ENCODE measurements around the gene LZTFL1. TPM values are rescaled to one million over a fixed set of nuclear protein-coding genes. Genes with fewer than 3 reads are reported as not detected.

LZTFL1 gene
- total RNA-seq, 1 donor from 2014 or later: 6.7 TPM

- Histone ChIP-seq H3K4me3 (no peak overlapping the region), H3K27me3 (no peaks in the 10 kb centered on the region), H3K27ac (no peak overlapping the region), H3K4me1 (no peaks in the 10 kb centered on the region), H3K9me3 (no peaks in the 10 kb centered on the region), H3K36me3 (no peaks in the 10 kb centered on the region)
- DNase-seq (ENCODE audit: low spot score in 2 of 2): no peak
- no peak for TF ChIP-seq CTCF (IDR thresholded peaks at IDR 0.05)
- intact Hi-C loops (cut with DNase I): no loop called here
Measured at GRCh38 chr3:45874677-45875346, 32.9 kb upstream of the LZTFL1 start.

- TF ChIP-seq CTCF (IDR thresholded peaks at IDR 0.05): no peak
- H3K4me3 ChIP-seq: no peak overlapping the region
- DNase-seq (ENCODE audit: low spot score in 2 of 2): no peak
- H3K4me1 ChIP-seq: no peaks in the 10 kb centered on the region
- H3K27me3 ChIP-seq: no peaks in the 10 kb centered on the region
- intact Hi-C loops (cut with DNase I): no loop called here
- H3K36me3 ChIP-seq: no peaks in the 10 kb centered on the region
- no peaks in the 10 kb centered on the region for H3K9me3 ChIP-seq
- no peak overlapping the region for H3K27ac ChIP-seq
Measured at GRCh38 chr3:45873638-45874037, 31.7 kb upstream of the LZTFL1 start.

GRCh38 chr3:45873036-45873435 lies 31.1 kb upstream of the LZTFL1 start:
- H3K4me3 ChIP-seq: no peak overlapping the region
- H3K27ac ChIP-seq: no peak overlapping the region
- no peaks in the 10 kb centered on the region for H3K27me3 ChIP-seq
- H3K4me1 ChIP-seq: no peaks in the 10 kb centered on the region
- no peaks in the 10 kb centered on the region for H3K36me3 ChIP-seq
- no peaks in the 10 kb centered on the region for H3K9me3 ChIP-seq
- intact Hi-C loops (cut with DNase I): no loop called here
- no peak for TF ChIP-seq CTCF (IDR thresholded peaks at IDR 0.05)
- no peak for DNase-seq (ENCODE audit: low spot score in 2 of 2)

- no peaks in the 10 kb centered on the region for H3K27me3 ChIP-seq
- H3K9me3 ChIP-seq: no peaks in the 10 kb centered on the region
- H3K36me3 ChIP-seq: no peaks in the 10 kb centered on the region
- H3K4me1 ChIP-seq: no peaks in the 10 kb centered on the region
- intact Hi-C loops (cut with DNase I): no loop called here
- no peak overlapping the region for H3K4me3 ChIP-seq
- no peak for DNase-seq (ENCODE audit: low spot score in 2 of 2)
- no peak overlapping the region for H3K27ac ChIP-seq
- no peak for TF ChIP-seq CTCF (IDR thresholded peaks at IDR 0.05)
Measured at GRCh38 chr3:45872569-45872968, 30.6 kb upstream of the LZTFL1 start.

GRCh38 chr3:45871780-45872179 lies 29.9 kb upstream of the LZTFL1 start:
- intact Hi-C loops (cut with DNase I): no loop called here
- no peak for DNase-seq (ENCODE audit: low spot score in 2 of 2)
- Histone ChIP-seq H3K27ac (no peak overlapping the region), H3K27me3 (no peaks in the 10 kb centered on the region), H3K4me1 (no peaks in the 10 kb centered on the region), H3K9me3 (no peaks in the 10 kb centered on the region), H3K4me3 (no peak overlapping the region), H3K36me3 (no peaks in the 10 kb centered on the region)
- TF ChIP-seq CTCF (IDR thresholded peaks at IDR 0.05): no peak

GRCh38 chr3:45870099-45870498 lies 28.2 kb upstream of the LZTFL1 start:
- Histone ChIP-seq H3K4me1 (no peaks in the 10 kb centered on the region), H3K4me3 (no peak overlapping the region), H3K27ac (no peak overlapping the region), H3K27me3 (no peaks in the 10 kb centered on the region), H3K36me3 (no peaks in the 10 kb centered on the region), H3K9me3 (no peaks in the 10 kb centered on the region)
- intact Hi-C loops (cut with DNase I): no loop called here
- DNase-seq (ENCODE audit: low spot score in 2 of 2): no peak
- TF ChIP-seq CTCF (IDR thresholded peaks at IDR 0.05): no peak

Data from ascending aorta (tissue), 2 donors.